Lower leg skin (tissue), 3 donors: ENCODE measurements around the gene CDCP1.

Experiments
- POLR2A ChIP-seq, 2 donors: fragments of 450-650 bp; IDR thresholded peaks; one replicate each; pipeline ENCODE4 v1.6.1; 2016 to 2017; ENCODE audit warnings: antibody characterized with exemption in 2 of 2, mild to moderate bottlenecking in 1 of 2, moderate library complexity in 1 of 2
- TF ChIP-seq, protein P1 (sequence below), 3 donors: fragments of 450-650 bp; IDR thresholded peaks; one replicate each; pipeline ENCODE4 v1.5.1; 2016; ENCODE audit warnings: antibody characterized with exemption in 3 of 3, mild to moderate bottlenecking in 3 of 3, moderate library complexity in 2 of 3

DNA sequence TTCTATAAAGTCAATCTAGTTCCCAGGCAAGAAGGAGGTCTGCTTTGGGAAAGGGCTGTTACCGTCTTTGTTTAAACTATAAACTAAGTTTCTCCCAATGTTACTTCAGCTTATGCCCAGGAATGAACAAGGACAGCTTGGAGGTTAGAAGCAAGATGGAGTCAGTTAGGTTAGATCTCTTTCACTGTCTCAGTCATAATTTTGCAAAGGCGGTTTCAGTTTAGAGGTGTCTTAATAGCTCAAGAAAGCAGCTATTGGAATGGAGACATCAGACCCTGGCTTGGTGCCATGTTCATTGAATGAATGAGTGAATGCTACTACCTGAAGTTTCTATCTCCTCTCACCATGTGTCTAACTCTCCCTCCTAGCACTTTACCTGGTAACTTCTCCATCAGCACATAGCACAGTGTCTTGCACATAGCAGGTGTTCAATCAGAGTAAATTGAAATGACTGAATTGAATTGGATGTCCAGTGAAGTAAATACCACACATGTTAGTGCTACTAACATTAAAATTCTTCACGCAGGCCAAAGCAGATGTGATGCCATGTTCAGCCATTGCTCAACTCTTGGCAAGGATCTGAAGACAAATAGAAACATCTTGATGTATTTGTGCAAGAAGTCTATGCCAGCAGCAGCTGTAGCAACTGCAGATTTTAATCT lies 91.9 kb downstream of the CDCP1 start:
- no peak for TF ChIP-seq POLR2A (IDR thresholded peaks at IDR 0.05)
- TF ChIP-seq, protein P1, sequence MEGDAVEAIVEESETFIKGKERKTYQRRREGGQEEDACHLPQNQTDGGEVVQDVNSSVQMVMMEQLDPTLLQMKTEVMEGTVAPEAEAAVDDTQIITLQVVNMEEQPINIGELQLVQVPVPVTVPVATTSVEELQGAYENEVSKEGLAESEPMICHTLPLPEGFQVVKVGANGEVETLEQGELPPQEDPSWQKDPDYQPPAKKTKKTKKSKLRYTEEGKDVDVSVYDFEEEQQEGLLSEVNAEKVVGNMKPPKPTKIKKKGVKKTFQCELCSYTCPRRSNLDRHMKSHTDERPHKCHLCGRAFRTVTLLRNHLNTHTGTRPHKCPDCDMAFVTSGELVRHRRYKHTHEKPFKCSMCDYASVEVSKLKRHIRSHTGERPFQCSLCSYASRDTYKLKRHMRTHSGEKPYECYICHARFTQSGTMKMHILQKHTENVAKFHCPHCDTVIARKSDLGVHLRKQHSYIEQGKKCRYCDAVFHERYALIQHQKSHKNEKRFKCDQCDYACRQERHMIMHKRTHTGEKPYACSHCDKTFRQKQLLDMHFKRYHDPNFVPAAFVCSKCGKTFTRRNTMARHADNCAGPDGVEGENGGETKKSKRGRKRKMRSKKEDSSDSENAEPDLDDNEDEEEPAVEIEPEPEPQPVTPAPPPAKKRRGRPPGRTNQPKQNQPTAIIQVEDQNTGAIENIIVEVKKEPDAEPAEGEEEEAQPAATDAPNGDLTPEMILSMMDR (IDR thresholded peaks at IDR 0.05): no peak
